Limb (tissue), 2 donors: ENCODE data around the gene CTCFL.
A peak's percentile ranks its signal among the peaks of the same experiment; 100 is the strongest.
"Not testable (repeated sequence)": the region's sequence is repeated elsewhere in the genome, so short reads cannot be mapped to it uniquely, and the experiment has no call there.

Source experiments
- DNase-seq, 2 donors: peaks; one replicate each; pipeline ENCODE4 v3.0.0-alpha.2; 2016; ENCODE audit errors: extremely low spot score in 2 of 2

CTCFL gene

DNA sequence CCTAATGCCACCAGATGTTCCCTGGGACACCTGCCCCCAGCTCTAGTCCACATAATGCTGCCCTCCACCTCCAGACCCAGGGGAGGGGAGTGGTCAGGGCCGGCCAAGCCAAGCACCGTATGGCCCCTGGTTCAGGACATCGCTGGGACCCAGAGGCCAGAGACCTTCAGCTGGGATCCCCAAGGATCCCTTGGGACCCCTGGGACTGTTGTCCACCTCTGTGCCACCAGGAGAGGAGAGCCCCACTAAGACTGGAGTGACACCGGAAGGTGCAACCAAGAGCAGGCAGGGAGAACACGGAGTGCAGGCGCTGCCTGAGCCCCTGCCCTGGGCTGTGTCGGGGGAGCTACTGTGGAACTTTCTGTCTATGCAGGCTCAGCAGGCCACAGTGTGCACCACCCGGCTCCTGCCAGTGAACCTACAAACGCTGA lies 43.6 kb downstream of the CTCFL start:
- peak in 1 of 2 donors; percentile 29 for DNase-seq

GRCh38 chr20:57480444-57481160 lies 44.3 kb downstream of the CTCFL start:
- DNase-seq: peak in 1 of 2 donors; percentile 25

- no peak for DNase-seq
Observed at GRCh38 chr20:57479196-57479595, 45.7 kb downstream of the CTCFL start.

DNA sequence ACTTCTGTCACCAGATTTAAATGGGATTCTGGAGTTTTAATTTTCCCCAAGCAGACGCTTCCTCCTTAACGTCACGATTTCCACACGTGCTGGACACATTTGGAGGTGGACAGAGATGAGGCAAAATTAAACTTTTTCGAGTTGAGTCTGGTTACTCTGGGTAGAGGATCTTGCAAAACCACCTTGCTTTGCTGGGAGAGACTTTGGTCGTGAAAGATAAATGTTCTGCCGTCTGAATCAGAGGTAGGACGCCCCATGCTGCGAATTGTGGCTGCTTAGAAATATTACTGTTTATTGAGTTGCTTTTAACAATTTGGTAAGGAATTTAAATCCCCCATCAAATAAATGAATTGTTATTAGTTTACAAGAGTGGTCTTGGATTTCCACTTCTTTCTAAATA lies 46.8 kb downstream of the CTCFL start:
- DNase-seq: no peak

GRCh38 chr20:57476641-57477461 lies 48.1 kb downstream of the CTCFL start:
- peak in 1 of 2 donors; percentile 26 for DNase-seq

GRCh38 chr20:57476084-57476526 lies 48.8 kb downstream of the CTCFL start:
- DNase-seq: no peak

GRCh38 chr20:57475388-57476083 lies 49.4 kb downstream of the CTCFL start:
- DNase-seq: no peak

GRCh38 chr20:57474816-57475215 lies 50.1 kb downstream of the CTCFL start:
- DNase-seq: no peak

DNA sequence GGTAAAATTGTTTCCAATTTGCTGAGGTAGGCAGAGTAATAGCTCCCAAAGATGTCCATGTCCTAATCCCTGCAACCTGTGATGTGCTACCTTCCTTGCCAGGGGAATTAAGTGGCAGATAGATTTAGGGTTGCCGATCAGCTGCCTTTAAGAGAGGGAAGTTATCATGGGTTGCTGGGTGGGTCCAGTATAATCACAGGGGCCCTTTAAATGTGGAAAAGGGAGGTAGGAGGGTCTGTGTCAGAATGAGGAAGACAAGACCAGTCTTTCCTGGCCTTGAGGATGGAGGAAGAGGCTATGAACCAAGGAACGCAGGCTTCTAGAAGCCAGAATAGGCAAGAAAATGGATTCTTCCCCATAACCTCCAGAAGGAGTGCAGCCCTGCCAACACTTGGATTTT lies 50.7 kb downstream of the CTCFL start:
- DNase-seq: no peak

- DNase-seq: peak in 1 of 2 donors; percentile 37
Observed at GRCh38 chr20:57473246-57474048, 51.5 kb downstream of the CTCFL start.

- not testable (repeated sequence) for DNase-seq
Observed at GRCh38 chr20:57472474-57472873, 52.5 kb downstream of the CTCFL start.

DNA sequence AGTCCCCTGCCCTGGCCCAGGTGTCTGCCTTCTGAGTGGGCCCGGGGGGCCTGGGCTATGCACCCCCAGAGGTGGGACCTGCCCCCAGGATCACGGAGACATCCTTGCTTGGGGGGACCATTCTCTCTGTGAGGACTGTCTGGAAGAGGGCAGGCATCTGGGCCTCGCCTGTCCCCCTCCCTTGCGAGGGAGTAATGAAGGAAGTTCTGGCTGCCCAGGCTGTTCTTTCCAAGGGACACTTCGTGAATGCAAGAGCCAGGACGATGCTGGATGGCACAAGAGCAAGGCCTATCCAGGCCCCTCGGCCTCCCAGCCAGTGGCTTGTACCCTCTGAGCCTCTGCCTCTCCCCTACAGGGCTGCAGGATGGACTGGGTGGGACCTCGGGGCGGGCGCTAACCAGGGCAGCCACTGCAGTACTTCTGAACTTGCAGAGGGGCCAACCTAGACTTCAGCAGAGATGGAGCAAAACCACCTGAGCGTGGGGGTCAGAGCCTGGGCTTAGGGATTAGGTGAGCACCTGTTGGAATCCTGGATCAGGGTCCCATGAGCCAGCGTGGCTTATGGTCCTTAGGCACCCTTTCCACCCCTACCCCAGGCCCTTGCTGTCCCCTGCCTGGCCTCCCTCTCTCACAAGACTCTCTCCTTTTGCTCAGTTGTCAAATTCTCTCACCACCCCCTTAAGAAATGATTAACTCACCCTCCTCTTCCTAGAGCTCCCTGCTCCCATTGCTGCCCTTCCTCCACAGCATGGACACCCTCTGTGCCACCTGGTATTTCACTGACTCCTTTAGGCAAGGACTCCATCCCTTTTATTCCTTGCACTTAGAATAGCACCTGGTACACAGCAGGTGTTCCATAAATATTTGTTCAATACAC lies 53.2 kb downstream of the CTCFL start:
- DNase-seq: no peak

GRCh38 chr20:57470666-57471495 lies 54.1 kb downstream of the CTCFL start:
- DNase-seq: no peak

- DNase-seq: no peak
Observed at GRCh38 chr20:57470212-57470522, 54.8 kb downstream of the CTCFL start.

DNA sequence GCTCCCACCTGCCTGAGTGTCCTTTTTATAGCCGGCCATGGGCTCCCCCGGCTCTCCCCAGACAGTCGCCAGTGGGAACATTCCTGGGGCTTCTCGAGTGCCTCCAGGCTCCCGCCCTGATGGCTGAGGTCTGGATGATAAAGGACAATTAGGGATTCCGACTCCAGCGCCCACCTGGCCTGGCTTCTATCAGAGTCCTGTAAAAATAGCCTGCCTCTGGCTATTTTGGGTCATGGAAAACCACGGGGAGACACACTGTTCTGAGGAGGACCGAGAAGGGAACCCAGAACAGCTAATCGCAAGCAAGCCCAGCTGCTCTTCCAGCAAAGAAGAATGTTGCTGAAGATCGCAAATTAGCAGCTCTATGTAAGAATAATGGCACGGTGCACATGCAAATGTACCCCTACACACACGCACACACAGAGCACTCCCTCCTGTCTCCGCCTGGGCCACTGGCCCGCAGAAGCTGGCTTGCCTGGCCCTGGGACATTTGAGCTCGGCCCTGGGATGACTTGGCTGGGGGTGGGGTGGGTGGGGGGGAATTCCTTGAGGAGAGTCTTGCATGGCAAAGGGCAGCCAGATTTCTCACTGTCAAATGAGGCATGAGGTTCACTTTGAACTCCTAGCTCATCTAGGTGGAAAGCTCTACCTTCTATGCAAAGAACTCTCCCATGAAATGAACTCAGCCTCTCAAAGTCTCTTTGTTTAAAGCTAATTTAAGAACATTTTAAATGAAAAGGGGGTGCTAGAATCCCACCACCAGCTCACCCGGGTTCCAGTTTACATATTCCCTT lies 55.3 kb downstream of the CTCFL start:
- DNase-seq: no peak

- DNase-seq: no peak
Observed at GRCh38 chr20:57468523-57469417, 56.2 kb downstream of the CTCFL start.

GRCh38 chr20:57467742-57468141 lies 57.2 kb downstream of the CTCFL start:
- DNase-seq: no peak

GRCh38 chr20:57465943-57466342 lies 59.0 kb downstream of the CTCFL start:
- no peak for DNase-seq
